ENCODE data around the gene ANKS1B. TPM values are rescaled to one million over a fixed set of nuclear protein-coding genes. Genes with fewer than 3 reads are reported as not detected.

ANKS1B gene
- total RNA-seq, 2 donors from 2014 or later, result 1.8 to 2.0 TPM

DNA sequence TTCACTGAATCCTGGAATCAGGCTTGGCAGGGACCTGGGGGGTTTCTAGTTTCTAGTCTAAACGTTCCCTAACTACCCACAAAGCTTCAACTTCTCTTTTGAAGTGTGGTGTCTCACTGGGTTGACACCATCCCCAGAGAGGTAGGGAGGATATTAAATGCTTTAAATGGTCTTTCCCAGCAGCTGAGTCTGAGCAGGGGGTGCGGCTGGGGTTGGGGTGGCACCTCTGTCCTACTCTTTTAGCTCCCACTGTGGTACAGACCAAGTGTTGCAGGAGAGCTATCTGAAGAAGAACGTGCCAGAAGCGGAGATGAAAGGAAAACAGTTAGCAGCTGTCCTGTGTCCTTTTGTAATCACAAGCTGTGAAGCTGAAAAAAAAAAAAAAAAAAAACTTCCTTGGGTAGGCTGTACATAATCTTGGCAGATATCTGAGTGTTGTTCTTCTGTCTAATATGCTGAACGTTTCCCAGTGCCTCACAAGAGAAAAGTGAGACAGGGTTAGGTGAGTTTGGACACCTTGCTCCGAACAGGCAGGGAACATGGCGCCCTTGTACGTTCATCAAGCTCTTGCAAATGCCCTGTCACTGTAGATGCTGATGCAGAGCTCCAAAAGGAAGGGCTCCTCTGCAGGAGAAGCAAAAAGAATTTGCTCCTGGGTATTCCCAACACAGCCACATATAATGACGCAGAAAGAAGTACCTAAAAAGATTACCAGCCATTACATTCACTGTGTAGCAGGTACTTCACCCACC, 892.5 kb downstream of the ANKS1B start:
- Mint-ChIP-seq H3K27ac (no peak overlapping the region), H3K27me3 (peaks cover 19% of the 10 kb centered on the region), H3K4me3 (no peak overlapping the region), H3K9me3 (peaks cover 4% of the 10 kb centered on the region), H3K36me3 (ENCODE audit: low read depth) (no peaks in the 10 kb centered on the region), H3K4me1 (no peaks in the 10 kb centered on the region)
- ATAC-seq (replicated peaks), result no peak

DNA sequence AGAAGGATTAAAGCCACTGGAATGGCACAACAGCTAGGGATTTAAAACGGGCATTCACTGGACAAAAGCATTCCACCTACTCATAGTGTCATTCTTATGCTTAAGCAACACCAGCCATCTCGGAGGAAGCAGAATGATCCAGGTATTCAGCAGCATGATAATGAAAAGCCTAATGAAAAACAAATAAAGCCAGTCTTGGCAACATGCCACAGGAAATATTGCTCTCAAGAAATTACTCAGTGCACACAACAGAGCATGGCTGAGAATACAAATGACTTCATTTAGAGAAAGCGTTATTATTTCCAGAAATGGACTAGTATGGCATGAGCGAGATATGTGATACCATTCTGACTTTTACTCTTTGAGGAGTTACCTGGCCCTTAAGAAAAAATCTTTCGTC, 897.5 kb downstream of the ANKS1B start:
- no peak for ATAC-seq (replicated peaks)
- Mint-ChIP-seq H3K4me1 (no peaks in the 10 kb centered on the region), H3K27ac (no peak overlapping the region), H3K9me3 (no peaks in the 10 kb centered on the region), H3K4me3 (no peak overlapping the region), H3K36me3 (ENCODE audit: low read depth) (no peaks in the 10 kb centered on the region), H3K27me3 (peaks cover 4% of the 10 kb centered on the region)

DNA sequence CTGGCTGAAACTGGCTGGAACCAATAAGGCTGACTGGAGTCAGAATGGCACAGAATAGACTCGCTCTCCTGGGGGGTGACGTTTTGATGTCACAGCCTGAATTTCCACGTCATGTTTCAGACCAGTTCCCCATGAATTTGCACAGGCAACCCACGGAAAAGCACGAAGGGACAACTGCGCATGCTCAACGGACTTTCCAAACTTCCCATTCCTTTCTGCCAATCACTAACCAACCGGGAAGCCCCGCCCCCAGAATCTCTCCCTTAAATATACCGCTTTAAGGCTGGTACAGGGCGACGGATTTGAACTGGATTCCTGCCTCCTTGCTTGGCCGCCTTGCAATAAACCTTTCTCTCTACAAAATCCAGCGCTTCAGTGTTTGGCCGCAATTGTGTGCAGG, 904.9 kb downstream of the ANKS1B start:
- ATAC-seq (replicated peaks), result no peak
- peaks cover 2% of the 10 kb centered on the region for H3K27me3 Mint-ChIP-seq
- H3K36me3 Mint-ChIP-seq (ENCODE audit: low read depth), result no peaks in the 10 kb centered on the region
- H3K27ac Mint-ChIP-seq, result no peak overlapping the region
- H3K4me1 Mint-ChIP-seq, result no peaks in the 10 kb centered on the region
- no peak overlapping the region for H3K4me3 Mint-ChIP-seq
- no peaks in the 10 kb centered on the region for H3K9me3 Mint-ChIP-seq

DNA sequence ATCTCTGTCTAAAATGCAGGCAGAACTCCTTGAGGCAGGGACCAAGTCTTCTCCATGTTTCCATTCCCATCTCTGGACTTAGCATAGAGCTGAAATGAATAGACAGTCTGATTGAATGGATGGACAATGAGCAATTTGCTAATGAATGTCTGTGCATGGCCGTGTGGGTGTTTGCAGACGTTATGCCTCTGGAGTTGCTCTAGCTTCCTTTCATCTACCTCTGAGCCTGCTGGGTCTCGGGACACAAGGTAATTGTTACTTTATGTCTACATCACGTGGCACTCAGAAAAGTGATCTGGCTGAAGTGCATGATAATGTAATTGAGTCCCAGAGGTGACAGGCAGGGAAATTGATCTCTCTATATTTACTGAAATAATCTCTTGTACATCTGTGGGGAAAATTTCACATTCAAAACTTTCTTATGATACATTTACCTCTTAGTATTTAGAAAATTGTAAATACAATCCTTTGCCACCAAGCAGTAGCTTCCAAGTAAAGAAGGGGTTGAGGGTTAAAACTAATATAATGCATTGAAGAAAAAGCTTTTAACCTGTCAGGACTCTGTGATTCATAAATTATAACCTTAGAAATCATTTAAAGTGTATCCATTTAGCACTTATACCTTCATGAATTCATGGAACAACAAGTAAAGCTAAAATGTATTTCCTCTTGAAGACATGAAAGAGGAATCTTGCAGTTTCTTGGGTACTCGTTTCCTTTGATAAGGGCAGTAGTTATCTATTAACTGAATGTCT, 915.6 kb downstream of the ANKS1B start:
- no peak overlapping the region for H3K4me3 Mint-ChIP-seq
- no peaks in the 10 kb centered on the region for H3K9me3 Mint-ChIP-seq
- ATAC-seq (replicated peaks), result no peak
- H3K27ac Mint-ChIP-seq, result no peak overlapping the region
- H3K4me1 Mint-ChIP-seq, result no peaks in the 10 kb centered on the region
- H3K27me3 Mint-ChIP-seq, result peaks cover 9% of the 10 kb centered on the region
- no peaks in the 10 kb centered on the region for H3K36me3 Mint-ChIP-seq (ENCODE audit: low read depth)

DNA sequence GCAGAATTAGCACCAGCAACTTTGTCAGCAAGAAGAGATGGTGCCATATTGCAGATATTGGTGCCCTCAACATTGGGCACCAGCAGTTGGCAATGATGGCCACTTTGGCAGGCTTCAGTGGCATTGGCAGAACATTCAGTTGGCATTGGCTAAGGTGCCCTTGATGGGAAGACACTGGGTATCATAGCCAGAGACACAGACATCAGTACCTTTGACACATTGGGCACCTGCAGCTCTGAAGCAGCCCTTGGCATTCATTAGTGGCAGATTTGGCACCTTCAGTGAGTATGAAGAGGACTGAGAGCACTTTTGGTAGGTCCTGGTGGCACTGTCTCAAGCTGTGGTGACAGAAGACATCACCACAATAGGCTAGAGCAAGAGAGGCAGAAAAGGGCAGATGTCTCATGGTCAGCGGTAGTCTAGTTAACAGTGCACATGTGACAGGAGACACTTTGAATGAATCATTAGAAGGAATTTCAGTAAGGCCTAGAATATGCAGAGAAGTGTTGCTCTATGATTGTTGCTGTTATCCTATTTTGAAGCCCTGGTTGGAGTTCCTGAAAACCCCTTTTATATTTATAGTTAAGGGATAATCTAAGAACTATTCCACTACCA, 917.5 kb downstream of the ANKS1B start:
- Mint-ChIP-seq H3K27me3 (peaks cover 10% of the 10 kb centered on the region), H3K4me3 (no peak overlapping the region), H3K4me1 (no peaks in the 10 kb centered on the region), H3K36me3 (ENCODE audit: low read depth) (no peaks in the 10 kb centered on the region), H3K27ac (no peak overlapping the region), H3K9me3 (no peaks in the 10 kb centered on the region)
- no peak for ATAC-seq (replicated peaks)

DNA sequence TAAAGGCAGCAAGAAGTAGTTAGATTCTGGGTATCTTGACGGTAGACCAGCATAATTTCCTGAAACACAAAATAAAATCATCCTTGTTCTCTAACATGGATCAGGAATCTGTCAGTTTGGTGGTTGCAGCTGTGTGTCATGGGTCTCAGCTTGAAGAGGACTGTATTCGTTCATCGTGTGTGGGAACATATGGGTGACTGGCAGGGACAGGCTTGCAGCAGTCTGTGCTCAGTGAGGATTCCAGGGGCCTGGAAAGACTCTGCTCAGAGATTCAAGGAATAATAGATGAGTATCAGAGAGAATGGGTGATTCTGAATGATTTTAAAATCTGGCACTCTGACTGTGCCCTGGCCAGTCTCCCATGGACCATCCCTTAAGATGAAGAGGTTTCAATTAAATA, 918.0 kb downstream of the ANKS1B start:
- H3K27me3 Mint-ChIP-seq, result peaks cover 11% of the 10 kb centered on the region
- H3K4me3 Mint-ChIP-seq, result no peak overlapping the region
- no peak overlapping the region for H3K27ac Mint-ChIP-seq
- H3K4me1 Mint-ChIP-seq, result no peaks in the 10 kb centered on the region
- no peaks in the 10 kb centered on the region for H3K36me3 Mint-ChIP-seq (ENCODE audit: low read depth)
- H3K9me3 Mint-ChIP-seq, result no peaks in the 10 kb centered on the region
- no peak for ATAC-seq (replicated peaks)

DNA sequence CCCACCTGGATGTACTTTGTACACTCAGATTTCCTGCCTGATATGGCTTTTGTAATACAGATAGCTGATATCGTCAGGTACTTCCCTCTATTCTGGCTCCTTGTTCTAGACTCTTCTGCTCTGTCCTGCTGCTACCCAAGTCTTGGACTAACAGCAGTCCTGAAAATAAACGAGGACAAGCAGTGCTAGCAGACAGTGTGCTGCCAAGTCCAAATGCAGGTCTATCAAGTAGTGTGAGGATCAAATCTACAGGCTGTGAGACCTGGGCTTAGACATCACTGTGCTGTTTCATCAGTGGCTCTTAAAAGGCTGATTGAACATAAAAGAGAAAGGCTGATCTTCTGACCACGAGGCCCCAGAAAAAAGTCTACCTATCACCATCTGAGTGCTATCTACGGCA, 921.6 kb downstream of the ANKS1B start:
- H3K27me3 Mint-ChIP-seq, result peaks cover 11% of the 10 kb centered on the region

DNA sequence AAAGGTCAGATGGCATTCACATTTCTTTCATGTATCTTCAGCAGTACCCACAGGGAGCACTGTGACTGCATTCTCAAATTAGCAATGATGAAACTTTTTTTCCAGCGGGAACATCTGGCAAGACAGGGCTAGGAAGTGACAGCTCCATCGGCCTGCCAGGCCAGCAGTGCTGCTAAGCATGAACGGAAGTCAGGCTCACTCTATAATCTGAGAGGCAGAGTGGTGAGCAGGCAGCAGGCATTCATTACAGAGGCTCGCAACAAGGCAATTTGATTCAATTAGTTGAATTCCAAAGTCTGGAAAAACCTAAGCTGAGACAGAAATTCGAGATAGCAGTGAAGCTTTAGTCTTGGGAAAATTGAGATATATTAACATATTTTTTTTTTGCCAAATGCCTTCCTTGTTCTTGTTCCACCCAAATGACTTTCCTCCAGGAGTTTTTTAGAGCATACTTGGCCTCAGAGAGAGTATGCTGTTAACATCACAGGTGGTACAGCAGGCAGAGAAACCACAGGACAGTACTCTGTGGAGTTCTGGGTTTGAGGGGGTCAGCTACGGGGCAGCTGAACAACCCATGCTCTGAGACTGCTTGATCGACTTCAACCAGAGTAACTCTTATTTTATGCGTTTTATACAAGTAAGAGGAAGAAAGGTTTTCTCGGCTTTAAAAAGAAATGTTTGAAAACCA, 924.8 kb downstream of the ANKS1B start:
- ATAC-seq (replicated peaks), result no peak
- no peaks in the 10 kb centered on the region for H3K9me3 Mint-ChIP-seq
- H3K27me3 Mint-ChIP-seq, result peaks cover 7% of the 10 kb centered on the region
- H3K4me3 Mint-ChIP-seq, result no peak overlapping the region
- H3K4me1 Mint-ChIP-seq, result no peaks in the 10 kb centered on the region
- H3K36me3 Mint-ChIP-seq (ENCODE audit: low read depth), result no peaks in the 10 kb centered on the region
- H3K27ac Mint-ChIP-seq, result no peak overlapping the region

More for the DNA sequence above, 921.6 kb downstream of the ANKS1B start:
- Mint-ChIP-seq H3K4me1 (no peaks in the 10 kb centered on the region), H3K4me3 (no peak overlapping the region), H3K36me3 (ENCODE audit: low read depth) (no peaks in the 10 kb centered on the region), H3K9me3 (no peaks in the 10 kb centered on the region), H3K27ac (no peak overlapping the region)
- no peak for ATAC-seq (replicated peaks)

DNA sequence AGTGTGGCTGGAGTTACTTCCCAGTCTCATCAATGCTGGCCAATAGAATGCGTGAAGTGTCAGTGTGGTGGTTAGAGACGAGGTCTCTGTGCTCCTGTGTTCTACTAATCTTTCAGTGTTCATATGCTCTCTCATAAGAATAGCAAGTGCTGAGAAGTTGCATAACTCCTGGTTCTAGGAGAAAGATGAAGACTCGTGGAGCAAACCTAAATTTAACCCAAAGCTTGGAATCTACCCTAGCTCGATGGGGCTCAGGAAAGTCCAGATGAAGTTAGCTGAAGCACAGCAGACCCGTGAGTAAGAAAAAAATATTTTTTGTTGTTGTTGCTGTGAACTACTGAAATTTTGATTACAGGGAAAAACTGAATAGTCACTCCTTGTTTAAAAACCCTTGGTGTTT, 927.1 kb downstream of the ANKS1B start:
- Mint-ChIP-seq H3K9me3 (no peaks in the 10 kb centered on the region), H3K4me3 (no peak overlapping the region), H3K36me3 (ENCODE audit: low read depth) (no peaks in the 10 kb centered on the region), H3K4me1 (no peaks in the 10 kb centered on the region), H3K27me3 (peaks cover 4% of the 10 kb centered on the region), H3K27ac (no peak overlapping the region)
- ATAC-seq (replicated peaks), result no peak

DNA sequence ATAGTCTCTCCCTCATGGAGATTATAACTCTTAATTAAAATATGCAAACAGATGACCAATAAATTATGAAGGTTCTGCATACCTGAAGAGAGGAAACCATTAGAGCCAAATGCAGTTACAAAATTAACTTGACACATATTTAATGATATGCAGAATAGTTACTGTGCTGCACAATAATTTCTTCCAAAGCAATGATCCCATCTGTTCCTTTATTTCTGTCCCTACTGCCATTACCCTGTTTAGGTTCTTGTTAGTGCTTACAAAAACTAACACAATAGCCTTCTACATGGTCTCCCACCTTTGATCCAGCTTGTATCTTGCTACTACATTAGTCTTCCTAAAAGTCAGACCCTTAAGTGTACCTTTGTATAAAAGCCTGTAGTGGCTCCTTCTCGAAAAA, 928.5 kb downstream of the ANKS1B start:
- no peaks in the 10 kb centered on the region for H3K27me3 Mint-ChIP-seq
- no peak overlapping the region for H3K27ac Mint-ChIP-seq
- no peaks in the 10 kb centered on the region for H3K36me3 Mint-ChIP-seq (ENCODE audit: low read depth)
- H3K4me3 Mint-ChIP-seq, result no peak overlapping the region
- no peaks in the 10 kb centered on the region for H3K9me3 Mint-ChIP-seq
- ATAC-seq (replicated peaks), result no peak
- no peaks in the 10 kb centered on the region for H3K4me1 Mint-ChIP-seq

DNA sequence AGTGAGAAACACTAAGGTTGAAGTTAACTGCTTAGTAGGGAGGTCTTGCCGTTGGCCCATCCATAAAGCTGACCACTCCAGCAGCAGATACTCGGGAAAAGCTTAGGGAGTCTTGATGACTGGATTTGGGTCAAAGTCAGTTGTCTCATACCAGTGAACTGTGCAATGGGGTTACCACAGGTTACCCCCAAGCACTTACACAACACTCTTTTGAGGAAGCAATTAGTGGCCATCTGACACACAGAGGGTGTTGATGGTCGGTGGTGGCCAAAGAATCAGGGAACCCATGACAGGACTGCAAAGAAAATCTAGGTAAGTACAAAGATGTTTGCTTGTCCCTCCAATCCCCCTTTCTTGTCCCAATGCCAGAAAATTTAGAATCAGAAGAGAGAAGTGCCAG, 929.4 kb downstream of the ANKS1B start:
- Mint-ChIP-seq H3K27ac (no peak overlapping the region), H3K4me3 (no peak overlapping the region), H3K36me3 (ENCODE audit: low read depth) (no peaks in the 10 kb centered on the region), H3K27me3 (no peaks in the 10 kb centered on the region), H3K9me3 (no peaks in the 10 kb centered on the region), H3K4me1 (no peaks in the 10 kb centered on the region)
- no peak for ATAC-seq (replicated peaks)

DNA sequence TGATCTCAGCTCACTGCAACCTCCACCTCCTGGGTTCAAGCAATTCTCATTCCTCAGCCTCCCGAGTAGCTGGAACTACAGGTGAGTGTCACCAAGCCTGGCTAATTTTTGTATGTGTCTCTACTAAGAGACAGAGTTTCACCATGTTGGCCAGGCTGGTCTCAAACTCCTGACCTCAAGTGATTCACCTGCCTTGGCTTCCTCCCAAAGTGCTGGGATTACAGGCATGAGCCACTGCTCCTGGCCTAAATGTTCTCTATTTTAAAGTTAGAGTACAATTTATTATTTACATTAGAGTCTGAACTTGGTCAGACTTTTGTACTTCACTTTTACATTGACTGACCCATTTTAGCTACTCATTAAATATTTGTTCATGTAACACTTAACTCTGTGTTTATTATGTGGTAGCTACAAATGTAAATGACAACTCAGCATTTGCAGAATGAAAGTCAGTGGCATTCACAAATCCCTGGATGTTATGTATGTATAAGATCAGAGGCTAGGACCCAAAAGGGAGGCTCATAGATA, 930.1 kb downstream of the ANKS1B start:
- H3K27me3 Mint-ChIP-seq, result no peaks in the 10 kb centered on the region
- H3K27ac Mint-ChIP-seq, result no peak overlapping the region
- H3K4me1 Mint-ChIP-seq, result no peaks in the 10 kb centered on the region
- no peaks in the 10 kb centered on the region for H3K9me3 Mint-ChIP-seq
- no peak for ATAC-seq (replicated peaks)
- no peaks in the 10 kb centered on the region for H3K36me3 Mint-ChIP-seq (ENCODE audit: low read depth)
- no peak overlapping the region for H3K4me3 Mint-ChIP-seq

DNA sequence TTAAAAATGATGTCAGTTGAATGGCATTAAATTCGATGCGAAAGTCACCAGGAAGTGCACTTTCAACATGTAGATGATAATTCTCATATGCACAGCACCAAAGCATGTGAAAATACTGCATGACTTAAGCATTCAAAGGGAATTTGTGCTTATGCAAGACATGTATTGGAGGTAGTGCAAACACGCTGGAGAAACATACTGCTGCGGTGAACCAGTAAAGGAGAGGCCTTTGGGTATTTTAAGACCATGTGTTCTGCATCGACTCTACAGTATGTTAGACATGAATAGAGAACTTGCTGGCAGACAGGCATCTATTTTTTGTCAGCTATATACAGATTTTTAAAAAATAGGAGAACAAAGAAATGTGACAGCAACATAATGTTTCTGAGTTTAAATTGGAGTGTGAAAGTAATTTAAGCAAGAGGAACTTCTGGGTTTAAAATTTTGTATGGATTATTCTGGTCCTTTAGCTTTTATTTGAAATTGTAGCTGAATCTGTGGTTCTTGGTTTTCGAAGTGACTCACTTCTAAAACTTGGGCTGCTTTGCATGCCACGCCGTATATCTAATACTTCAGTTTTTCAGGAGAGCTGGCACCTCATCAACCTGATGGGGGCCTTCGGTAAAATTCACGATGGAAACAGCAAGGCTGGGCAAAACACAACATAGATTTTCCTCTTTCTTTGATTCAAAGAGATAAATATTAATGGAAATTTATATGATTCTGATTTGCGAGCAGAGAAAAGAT, 930.9 kb downstream of the ANKS1B start:
- no peak overlapping the region for H3K4me3 Mint-ChIP-seq
- H3K9me3 Mint-ChIP-seq, result no peaks in the 10 kb centered on the region
- H3K27ac Mint-ChIP-seq, result no peak overlapping the region
- H3K4me1 Mint-ChIP-seq, result no peaks in the 10 kb centered on the region
- no peaks in the 10 kb centered on the region for H3K27me3 Mint-ChIP-seq
- no peak for ATAC-seq (replicated peaks)
- H3K36me3 Mint-ChIP-seq (ENCODE audit: low read depth), result no peaks in the 10 kb centered on the region

DNA sequence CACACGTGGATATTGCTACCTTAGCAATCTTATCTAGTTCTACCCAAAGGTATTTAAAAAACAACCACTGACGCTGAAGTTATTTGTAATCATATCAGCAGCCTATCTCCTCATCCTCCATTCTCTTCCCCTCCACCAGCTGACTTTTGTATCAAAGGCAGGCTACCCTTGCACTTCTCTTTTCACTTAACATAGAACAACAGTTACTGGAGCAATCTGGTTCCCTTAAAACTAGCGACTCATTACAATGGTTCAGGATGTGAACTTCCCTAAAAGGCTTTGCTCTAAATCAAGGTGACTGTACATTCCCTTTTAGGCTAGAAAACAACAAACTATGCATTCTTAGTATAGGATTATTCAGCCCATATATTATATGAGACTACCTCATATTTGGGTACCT, 935.0 kb downstream of the ANKS1B start:
- Mint-ChIP-seq H3K27ac (no peak overlapping the region), H3K9me3 (peaks cover 3% of the 10 kb centered on the region), H3K36me3 (ENCODE audit: low read depth) (no peaks in the 10 kb centered on the region), H3K27me3 (peaks cover 14% of the 10 kb centered on the region), H3K4me1 (no peaks in the 10 kb centered on the region), H3K4me3 (no peak overlapping the region)
- ATAC-seq (replicated peaks), result no peak
